NCI-H2107 treated with DMSO at 0.1 percent for 48 hours (cell line): ENCODE results near the gene PFKFB4.
"Not testable (repeated sequence)": the region's sequence is repeated elsewhere in the genome, so short reads cannot be mapped to it uniquely, and the experiment has no call there.

Experiments used
- DNase-seq: peaks from one replicate; lab custom pipeline; 2025; ENCODE audit not compliant: unreplicated experiment; lab: John Stamatoyannopoulos, UW

PFKFB4 gene

GRCh38 chr3:48502121-48502520 is 54.5 kb downstream of the PFKFB4 start:
- no peak for DNase-seq

GRCh38 chr3:48501196-48501595 is 55.4 kb downstream of the PFKFB4 start:
- DNase-seq: no peak

GRCh38 chr3:48500656-48501055 is 55.9 kb downstream of the PFKFB4 start:
- no peak for DNase-seq

- DNase-seq: no peak
These were observed 63.5 kb downstream of the PFKFB4 start for GRCh38 chr3:48493203-48493501.

- DNase-seq: no peak
These were observed 64.0 kb downstream of the PFKFB4 start for GRCh38 chr3:48492461-48493202.

GRCh38 chr3:48486952-48487351 is 69.7 kb downstream of the PFKFB4 start:
- no peak for DNase-seq

- not testable (repeated sequence) for DNase-seq
These were observed 73.8 kb downstream of the PFKFB4 start for GRCh38 chr3:48482822-48483221.

- DNase-seq: not testable (repeated sequence)
These were observed 75.7 kb downstream of the PFKFB4 start for GRCh38 chr3:48480891-48481290.

GRCh38 chr3:48478626-48479555 is 77.7 kb downstream of the PFKFB4 start:
- DNase-seq: no peak

GRCh38 chr3:48477959-48478520 is 78.6 kb downstream of the PFKFB4 start:
- no peak for DNase-seq

GRCh38 chr3:48476426-48477053 is 80.1 kb downstream of the PFKFB4 start:
- DNase-seq: no peak

GRCh38 chr3:48475188-48475587 is 81.4 kb downstream of the PFKFB4 start:
- DNase-seq: no peak

GRCh38 chr3:48474619-48475018 is 82.0 kb downstream of the PFKFB4 start:
- no peak for DNase-seq

GRCh38 chr3:48474031-48474430 is 82.6 kb downstream of the PFKFB4 start:
- not testable (repeated sequence) for DNase-seq

GRCh38 chr3:48473617-48473952 is 83.0 kb downstream of the PFKFB4 start:
- no peak for DNase-seq

GRCh38 chr3:48472923-48473616 is 83.5 kb downstream of the PFKFB4 start:
- peak; percentile 46 for DNase-seq

GRCh38 chr3:48472673-48472922 is 84.0 kb downstream of the PFKFB4 start:
- DNase-seq: no peak

GRCh38 chr3:48470286-48470685 is 86.3 kb downstream of the PFKFB4 start:
- no peak for DNase-seq

- no peak for DNase-seq
These were observed 87.3 kb downstream of the PFKFB4 start for GRCh38 chr3:48469046-48469915.

- DNase-seq: no peak
These were observed 88.3 kb downstream of the PFKFB4 start for GRCh38 chr3:48468329-48468731.
